HCT116 (cell line): ENCODE data around the gene RNGTT.

Experiments
- POLR2A ChIP-seq: IDR thresholded peaks from 2 replicates; pipeline ENCODE4 v1.7.0; 2011; ENCODE audit warnings: borderline replicate concordance; ENCODE audit not compliant: insufficient read depth, insufficient read length; ENCODE audit errors: extremely low read depth
- POLR2AphosphoS5 ChIP-seq: IDR thresholded peaks from 2 replicates; pipeline ENCODE4 v1.6.1; 2011; ENCODE audit warnings: mild to moderate bottlenecking, low read depth, low read length, moderate library complexity
- SP1 ChIP-seq: IDR thresholded peaks from 2 replicates; pipeline ENCODE4 v1.6.1; 2012; ENCODE audit warnings: low read depth
- YY1 ChIP-seq: IDR thresholded peaks from 2 replicates; pipeline ENCODE4 v1.6.1; 2011; ENCODE audit warnings: low read length, low read depth, moderate library complexity, mild to moderate bottlenecking; ENCODE audit not compliant: insufficient replicate concordance; ENCODE audit errors: extremely low read depth
- ZNF274 ChIP-seq: fragments of 200-500 bp; sonication (Bioruptor generic); IDR thresholded peaks from 2 replicates; pipeline ENCODE4 v1.6.1; 2014; ENCODE audit warnings: mild to moderate bottlenecking, low read depth, low read length, inconsistent platforms
- TF ChIP-seq, protein P1 (sequence below), 3 experiments: fragments of 200-600 bp in 1 of 3; sonication (generic) in 1 of 3; IDR thresholded peaks in 2 of 3; conservative IDR thresholded peaks in 1 of 3; 2 replicates each; pipeline ENCODE4 v1.5.1; 2012 to 2017; ENCODE audit warnings: low read depth in 2 of 3, low read length in 2 of 3, antibody characterized with exemption in 1 of 3, borderline replicate concordance in 1 of 3, control low read depth in 1 of 3, mild to moderate bottlenecking in 1 of 3, mixed read lengths in 1 of 3, mixed run types in 1 of 3, moderate library complexity in 1 of 3; ENCODE audit not compliant: insufficient read depth in 1 of 3
- TF ChIP-seq, protein P2 (sequence below): IDR thresholded peaks from 2 replicates; pipeline ENCODE4 v1.6.1; 2012

DNA sequence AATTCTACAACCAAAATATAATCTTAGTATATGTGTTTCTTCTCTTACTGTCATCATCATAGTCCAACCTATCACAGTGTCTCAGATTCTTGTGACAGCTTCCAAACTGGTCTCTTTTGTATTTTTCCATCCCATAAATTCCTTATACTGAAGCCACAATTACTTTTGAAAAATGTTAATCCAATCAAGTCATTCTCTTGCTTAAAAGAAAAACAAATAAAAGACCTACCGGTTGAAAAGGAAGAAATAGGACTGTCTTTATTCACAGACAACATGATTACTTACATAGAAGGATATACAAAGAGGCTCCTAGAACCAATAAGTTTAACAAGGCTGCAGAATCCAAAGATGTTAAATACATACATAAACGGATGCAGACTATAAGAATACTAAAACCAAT is 339.9 kb downstream of the RNGTT start:
- TF ChIP-seq, protein P1, sequence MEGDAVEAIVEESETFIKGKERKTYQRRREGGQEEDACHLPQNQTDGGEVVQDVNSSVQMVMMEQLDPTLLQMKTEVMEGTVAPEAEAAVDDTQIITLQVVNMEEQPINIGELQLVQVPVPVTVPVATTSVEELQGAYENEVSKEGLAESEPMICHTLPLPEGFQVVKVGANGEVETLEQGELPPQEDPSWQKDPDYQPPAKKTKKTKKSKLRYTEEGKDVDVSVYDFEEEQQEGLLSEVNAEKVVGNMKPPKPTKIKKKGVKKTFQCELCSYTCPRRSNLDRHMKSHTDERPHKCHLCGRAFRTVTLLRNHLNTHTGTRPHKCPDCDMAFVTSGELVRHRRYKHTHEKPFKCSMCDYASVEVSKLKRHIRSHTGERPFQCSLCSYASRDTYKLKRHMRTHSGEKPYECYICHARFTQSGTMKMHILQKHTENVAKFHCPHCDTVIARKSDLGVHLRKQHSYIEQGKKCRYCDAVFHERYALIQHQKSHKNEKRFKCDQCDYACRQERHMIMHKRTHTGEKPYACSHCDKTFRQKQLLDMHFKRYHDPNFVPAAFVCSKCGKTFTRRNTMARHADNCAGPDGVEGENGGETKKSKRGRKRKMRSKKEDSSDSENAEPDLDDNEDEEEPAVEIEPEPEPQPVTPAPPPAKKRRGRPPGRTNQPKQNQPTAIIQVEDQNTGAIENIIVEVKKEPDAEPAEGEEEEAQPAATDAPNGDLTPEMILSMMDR (IDR thresholded peaks at IDR 0.05 in 2 of 3, conservative IDR thresholded peaks at IDR 0.05 in 1 of 3; ENCODE audit: borderline replicate concordance in 1 of 3, insufficient read depth in 1 of 3, low read depth in 2 of 3, low read length in 2 of 3): no peak
- TF ChIP-seq POLR2A (no peak), POLR2AphosphoS5 (no peak), YY1 (no peak), SP1 (no peak), ZNF274 (no peak)
- TF ChIP-seq, protein P2, sequence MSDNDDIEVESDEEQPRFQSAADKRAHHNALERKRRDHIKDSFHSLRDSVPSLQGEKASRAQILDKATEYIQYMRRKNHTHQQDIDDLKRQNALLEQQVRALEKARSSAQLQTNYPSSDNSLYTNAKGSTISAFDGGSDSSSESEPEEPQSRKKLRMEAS: no peak
